GM21786 (cell line): Measurements from ENCODE around the gene RNF182.
"Not testable (repeated sequence)": the region's sequence is repeated elsewhere in the genome, so short reads cannot be mapped to it uniquely, and the experiment has no call there.

ENCODE experiments used
- ATAC-seq: cut with Tn5 transposase; IDR thresholded peaks from one replicate; pipeline ENCODE4 v1.9.1; 2021; ENCODE audit not compliant: unreplicated experiment

RNF182 gene

DNA sequence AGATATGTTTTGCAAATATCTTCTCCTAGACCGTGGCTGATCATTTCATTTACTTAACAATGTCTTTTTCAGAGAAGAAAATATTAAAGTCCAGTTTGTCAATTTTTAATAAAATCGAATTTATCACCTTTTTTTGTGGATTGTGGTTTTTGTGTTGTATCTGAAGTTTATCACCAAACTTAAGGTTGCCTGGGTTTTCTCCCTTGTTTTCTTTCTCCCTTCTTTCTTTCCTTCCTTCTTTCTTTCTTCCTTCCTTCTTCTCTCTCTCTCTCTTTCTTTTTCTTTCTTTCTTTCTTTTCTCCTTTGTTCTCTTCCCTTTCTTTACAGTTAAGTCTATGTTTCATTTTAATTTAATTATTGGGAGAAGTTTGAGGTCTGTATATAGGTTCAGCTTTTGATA, 68.7 kb downstream of the RNF182 start:
- no peak for ATAC-seq

DNA sequence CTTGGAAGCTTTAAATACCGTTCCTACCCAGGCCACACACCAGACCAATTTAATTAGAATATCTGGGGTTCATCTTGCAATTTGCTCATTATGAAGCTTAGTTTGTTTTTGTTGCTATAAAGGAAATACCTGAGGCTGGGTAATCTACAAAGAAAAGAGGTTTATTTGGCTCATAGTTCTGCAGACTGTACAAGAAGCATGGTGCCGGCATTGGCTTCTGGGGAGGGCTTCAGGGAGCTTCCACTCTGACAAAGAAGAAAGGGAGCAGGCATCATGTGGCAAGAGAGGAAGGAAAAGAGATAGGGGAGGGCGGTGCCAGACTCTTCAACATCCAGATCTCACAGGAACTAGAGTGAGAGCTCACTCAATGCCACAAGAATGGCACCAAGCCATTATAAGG, 73.6 kb downstream of the RNF182 start:
- no peak for ATAC-seq

DNA sequence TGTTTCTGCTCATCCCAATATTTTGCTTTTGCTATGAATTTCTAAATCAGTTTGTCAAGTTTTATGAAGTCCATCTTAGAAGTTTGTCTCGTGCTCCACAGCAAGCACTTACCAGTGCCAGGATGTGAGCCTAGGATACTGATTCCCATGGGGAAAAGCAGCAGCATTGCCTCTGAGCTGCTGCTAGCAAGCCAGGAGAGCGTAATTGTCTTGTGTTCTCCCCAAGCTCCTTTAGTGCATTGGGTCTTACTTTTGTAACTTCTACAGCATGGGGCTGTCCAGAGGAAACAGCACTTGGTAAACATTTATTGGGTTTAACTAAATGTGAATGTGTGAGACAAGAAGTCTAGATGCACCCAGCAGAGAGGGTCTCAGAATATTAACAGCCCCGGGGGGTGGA, 76.1 kb downstream of the RNF182 start:
- ATAC-seq: no peak

GRCh38 chr6:14001329-14002012, 76.7 kb downstream of the RNF182 start:
- no peak for ATAC-seq

- no peak for ATAC-seq
These were observed 77.6 kb downstream of the RNF182 start for GRCh38 chr6:14002176-14002947.

GRCh38 chr6:14004258-14004657, 79.5 kb downstream of the RNF182 start:
- no peak for ATAC-seq

DNA sequence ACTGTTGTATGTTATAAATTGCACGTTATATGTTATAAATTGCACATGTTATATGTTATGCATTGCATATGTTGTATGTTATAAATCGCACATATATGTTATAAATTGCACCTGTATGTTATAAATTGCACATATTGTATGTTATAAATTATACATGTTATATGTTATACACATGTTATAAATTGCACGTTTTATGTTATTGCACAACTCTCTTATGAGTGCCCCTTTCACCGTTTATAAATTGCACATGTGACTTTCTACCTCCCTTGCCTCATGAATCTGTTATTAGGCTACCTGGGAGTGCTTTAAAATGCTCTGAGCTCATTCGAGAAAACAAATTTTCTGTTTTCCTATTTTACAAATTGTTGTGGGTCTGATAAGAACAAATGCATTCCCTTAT, 84.1 kb downstream of the RNF182 start:
- no peak for ATAC-seq

DNA sequence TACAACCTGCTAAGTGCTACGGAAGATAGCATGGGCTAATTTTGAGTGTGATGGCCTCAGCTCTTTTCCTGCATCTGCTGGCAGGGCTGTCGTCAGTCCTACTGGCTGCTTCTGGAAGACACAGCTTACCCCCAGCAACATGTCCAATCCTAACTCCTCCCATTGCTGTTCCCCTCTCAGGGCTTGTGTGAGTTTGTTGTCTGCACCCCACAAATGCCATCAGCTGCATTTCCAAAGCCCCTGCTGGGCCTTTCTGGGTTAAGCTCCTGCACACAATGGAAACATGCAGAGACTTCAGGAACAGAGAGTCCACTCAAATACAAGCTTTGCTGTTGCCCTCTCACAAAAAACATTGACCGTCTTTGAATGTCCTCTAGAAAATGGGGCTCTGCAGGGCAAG, 84.7 kb downstream of the RNF182 start:
- no peak for ATAC-seq

DNA sequence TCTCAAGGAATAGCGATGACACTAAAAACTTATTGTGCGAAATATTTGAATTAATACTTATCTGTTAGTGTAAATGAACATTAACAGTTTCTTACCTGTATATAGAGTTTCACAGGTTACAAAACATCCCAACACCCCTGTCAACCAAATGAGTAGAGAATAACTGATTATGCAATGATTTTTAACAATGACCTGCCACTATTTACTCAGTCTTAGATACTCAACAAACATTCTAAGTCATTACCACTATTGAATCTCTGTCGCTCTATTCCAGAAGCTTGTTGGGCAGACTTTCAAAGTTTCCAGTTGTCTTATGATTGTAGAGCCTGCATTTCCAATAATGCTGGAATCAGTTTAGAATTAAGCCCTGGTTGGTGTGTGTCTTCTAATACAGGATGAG, 85.5 kb downstream of the RNF182 start:
- no peak for ATAC-seq

DNA sequence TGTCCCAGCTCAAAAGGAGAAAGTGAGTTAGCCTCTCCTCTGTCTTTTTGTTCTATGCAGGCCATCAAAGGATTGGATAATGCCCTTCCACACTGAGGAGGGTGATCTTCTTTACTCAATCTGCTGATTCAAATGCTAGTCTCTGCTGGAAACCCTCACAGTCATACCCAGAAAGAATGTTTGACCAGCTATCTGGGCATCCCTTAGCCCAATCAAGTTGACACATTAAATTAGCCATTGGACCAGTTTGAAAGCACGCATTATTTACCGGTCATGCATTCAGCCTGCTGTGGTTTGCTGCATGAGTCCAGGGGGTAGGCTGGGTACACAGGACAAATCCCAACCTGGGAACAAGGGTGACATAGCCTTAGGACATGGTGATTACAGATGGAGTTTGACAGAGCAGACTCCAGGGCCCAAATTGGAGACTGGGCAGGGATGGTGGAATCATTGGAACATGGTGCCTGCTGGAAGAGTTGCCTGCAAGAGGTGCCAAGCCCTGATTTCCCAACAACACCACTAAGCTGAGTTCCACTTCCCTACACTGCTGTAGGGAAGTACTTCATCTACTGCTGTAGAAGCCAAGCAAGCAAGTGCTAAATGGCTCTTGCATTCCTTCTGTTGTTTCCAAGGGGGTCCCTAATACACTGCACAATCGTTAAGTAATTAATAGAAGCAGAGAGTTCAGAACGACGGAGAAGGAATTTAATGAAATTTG, 87.7 kb downstream of the RNF182 start:
- ATAC-seq: no peak

DNA sequence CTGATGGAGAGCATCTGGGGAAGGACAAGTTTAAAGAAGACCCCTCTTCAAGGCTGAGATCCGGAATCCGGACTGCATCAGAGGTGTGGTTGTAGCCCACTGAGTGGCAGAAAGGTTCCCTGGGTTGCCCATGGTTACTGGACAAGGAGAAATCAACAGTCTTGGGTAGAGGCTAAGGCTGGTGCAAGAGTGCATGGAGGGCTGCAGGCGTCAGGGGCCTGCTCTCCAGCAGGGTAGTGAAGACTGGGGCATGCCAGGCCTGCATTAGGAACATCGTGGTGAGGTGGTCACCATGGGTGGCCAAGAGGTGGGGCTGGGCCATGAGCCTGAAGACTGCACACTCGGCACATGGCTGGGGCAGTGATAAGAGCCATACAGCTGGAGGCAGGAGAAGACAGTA, 91.2 kb downstream of the RNF182 start:
- no peak for ATAC-seq

DNA sequence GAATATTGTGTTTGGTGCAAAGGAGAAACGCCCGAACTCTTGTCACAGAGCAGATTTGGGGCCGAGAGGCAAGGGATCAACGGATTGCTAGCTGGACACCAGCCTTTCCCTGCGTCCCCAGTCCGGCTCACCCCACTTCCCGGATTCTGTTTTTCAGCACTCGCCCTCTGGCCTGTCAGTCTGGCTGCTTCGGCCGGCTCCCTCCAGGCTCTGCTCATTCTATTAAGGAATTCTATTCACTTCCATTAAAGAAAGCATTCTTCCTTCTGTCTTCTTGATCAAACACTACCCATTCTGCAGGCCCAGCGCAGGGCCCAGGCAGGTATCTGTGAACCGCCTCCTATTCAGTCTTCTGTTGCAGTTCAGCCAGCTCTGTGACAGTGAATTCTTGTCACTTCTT, 91.7 kb downstream of the RNF182 start:
- ATAC-seq: no peak

- no peak for ATAC-seq
These were observed 92.3 kb downstream of the RNF182 start for GRCh38 chr6:14016935-14017625.

GRCh38 chr6:14017626-14018475, 93.1 kb downstream of the RNF182 start:
- ATAC-seq: no peak

- not testable (repeated sequence) for ATAC-seq
These were observed 93.8 kb downstream of the RNF182 start for GRCh38 chr6:14018559-14018958.

DNA sequence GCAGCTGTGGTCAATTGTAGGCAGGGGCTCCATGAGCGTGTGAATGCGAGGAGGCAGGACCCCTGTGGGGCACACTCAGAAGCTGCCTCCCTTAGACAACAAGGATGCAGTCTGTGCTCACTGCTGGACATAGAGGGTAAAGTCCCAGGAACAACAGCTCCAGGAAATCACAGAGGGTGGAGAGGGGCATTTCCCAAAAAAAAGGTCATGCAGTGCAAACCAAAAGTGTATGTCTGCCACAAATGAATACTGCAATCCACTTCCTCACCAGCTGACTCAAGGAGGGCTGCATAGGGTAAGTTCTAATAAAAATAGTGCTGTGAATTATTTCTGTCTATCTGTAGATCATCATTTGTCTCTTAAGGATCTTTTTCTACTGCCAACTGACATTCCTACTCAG, 95.8 kb downstream of the RNF182 start:
- no peak for ATAC-seq

GRCh38 chr6:14021449-14021848, 96.7 kb downstream of the RNF182 start:
- ATAC-seq: no peak

- no peak for ATAC-seq
These were observed 97.9 kb downstream of the RNF182 start for GRCh38 chr6:14022673-14023072.

DNA sequence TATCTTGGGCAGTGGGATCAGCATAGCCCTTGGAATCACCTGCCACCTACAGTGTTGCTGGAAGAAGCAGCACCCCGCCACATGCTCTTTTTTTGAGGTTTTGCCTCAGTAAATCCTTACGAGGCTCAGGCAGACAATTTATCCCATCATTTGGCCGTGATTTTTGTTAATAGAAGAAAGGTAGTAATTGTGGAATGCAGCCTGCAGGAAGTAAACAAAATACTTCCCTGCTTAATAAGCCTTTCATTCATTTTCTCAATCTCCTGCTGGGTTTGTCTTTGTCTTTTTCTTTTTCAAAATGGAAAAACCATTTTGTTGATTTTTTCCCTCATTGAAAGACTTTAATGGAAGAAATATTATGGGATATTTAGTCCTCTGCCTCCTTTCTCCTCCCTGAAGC, 99.1 kb downstream of the RNF182 start:
- no peak for ATAC-seq

GRCh38 chr6:14025160-14025559, 100.4 kb downstream of the RNF182 start:
- no peak for ATAC-seq
